Omental fat pad (tissue), 4 donors: ENCODE results near the gene GALNTL6. TPM values are rescaled to one million over a fixed set of nuclear protein-coding genes. Genes with fewer than 3 reads are reported as not detected.

Experiments used
- ATAC-seq: fragments of 150-250 bp; one replicate; pipeline ENCODE4 v1.9.1; 2016; ENCODE audit warnings: mild to moderate bottlenecking, moderate library complexity; ENCODE audit not compliant: low FRiP score
- DNase-seq: peaks from one replicate; pipeline ENCODE4 v3.0.0-alpha.2; 2019; ENCODE audit warnings: low spot score
- total RNA-seq, 4 donors: library from RNA; depleted of rRNA; stranded (reverse); fragments of >200 nt; gene quantifications; one replicate each; pipeline ENCODE4 v1.1.0, GENCODE V29; 2016
- TF ChIP-seq, protein P1 (sequence below), 3 donors: fragments of 450-650 bp; IDR thresholded peaks; one replicate each; pipeline ENCODE4 v1.5.1; 2016 to 2017; ENCODE audit warnings: antibody characterized with exemption in 3 of 3, mild to moderate bottlenecking in 3 of 3, moderate library complexity in 2 of 3

The GALNTL6 gene
- total RNA-seq, 4 donors from 2014 or later = not detected

DNA sequence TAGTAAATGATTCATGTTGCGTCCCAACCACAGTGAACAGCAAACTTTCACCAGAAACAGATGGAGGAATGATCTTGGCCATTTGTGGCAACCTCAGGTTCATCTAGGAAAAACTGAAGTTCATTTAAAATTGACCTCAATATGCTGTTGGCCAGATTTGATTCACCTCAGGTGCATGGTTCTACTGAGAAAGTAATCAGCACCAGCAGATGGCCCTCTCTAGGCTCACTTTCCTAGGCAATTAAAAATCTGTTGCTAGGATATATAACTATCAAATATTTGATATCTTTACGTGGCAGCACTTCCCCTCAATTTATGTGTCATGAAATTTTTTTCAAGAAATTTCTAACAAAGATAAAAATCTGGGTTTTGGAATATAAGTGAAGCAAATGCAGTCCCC lies 344.7 kb downstream of the GALNTL6 start:
- TF ChIP-seq, protein P1, sequence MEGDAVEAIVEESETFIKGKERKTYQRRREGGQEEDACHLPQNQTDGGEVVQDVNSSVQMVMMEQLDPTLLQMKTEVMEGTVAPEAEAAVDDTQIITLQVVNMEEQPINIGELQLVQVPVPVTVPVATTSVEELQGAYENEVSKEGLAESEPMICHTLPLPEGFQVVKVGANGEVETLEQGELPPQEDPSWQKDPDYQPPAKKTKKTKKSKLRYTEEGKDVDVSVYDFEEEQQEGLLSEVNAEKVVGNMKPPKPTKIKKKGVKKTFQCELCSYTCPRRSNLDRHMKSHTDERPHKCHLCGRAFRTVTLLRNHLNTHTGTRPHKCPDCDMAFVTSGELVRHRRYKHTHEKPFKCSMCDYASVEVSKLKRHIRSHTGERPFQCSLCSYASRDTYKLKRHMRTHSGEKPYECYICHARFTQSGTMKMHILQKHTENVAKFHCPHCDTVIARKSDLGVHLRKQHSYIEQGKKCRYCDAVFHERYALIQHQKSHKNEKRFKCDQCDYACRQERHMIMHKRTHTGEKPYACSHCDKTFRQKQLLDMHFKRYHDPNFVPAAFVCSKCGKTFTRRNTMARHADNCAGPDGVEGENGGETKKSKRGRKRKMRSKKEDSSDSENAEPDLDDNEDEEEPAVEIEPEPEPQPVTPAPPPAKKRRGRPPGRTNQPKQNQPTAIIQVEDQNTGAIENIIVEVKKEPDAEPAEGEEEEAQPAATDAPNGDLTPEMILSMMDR (IDR thresholded peaks at IDR 0.05) = no peak
- DNase-seq (no peak), ATAC-seq (no peak)

DNA sequence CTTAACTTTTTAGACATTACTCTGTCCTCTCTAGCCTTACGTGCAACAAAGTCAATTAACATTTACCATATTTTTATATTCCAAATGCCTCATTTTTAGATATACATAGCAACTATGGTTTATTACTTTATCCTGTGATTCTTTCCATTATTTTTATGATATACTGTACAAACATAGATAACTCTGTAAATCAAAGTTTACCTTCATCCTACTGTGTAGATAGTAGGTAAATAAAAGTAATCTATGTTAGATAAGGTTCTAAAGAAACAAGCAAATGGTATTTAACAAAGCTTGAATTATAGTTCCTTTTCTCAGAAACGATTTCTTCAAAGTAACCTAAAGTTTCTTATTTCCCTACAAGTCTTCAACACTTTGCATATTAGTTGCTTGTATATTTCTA lies 350.0 kb downstream of the GALNTL6 start:
- TF ChIP-seq, protein P1 (IDR thresholded peaks at IDR 0.05) = no peak
- ATAC-seq (no peak), DNase-seq (no peak)

DNA sequence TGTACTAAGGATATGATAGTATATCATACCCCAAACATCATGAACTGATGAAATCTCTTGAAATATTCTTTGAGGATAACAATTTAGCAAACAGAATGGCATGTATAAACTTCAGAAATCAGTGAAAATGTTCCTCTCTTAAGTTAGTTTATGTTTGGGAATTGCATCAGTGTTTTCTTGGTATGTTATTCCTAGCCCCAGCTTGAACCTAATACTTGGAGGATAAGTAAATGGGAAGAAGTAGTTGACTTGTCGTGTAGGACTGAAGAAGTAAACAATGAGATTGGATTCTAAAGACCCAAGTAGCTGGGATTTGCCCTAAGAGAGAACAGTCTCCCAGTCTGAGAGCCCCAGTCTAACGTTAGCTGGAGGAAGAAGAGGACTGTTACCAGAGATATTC lies 355.7 kb downstream of the GALNTL6 start:
- no peak for ATAC-seq
- no peak for DNase-seq
- TF ChIP-seq, protein P1 (IDR thresholded peaks at IDR 0.05) = no peak

DNA sequence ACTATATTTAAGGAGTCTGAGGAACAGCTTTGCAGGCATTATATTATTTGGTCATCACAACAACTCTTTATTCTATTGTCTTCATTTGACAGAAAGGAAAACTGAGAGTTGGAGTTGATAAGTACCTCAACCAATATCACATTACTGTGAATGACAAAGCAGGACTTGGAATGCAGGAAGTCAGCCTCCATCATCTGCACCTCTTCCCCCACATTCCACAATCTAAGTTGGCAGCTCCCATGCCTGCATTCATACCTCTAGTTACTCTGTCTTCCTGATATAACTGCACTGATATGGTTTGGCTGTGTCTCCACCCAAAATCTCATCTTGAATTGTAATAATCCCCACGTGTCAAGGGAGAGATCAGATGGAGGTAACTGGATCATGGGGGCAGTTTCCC lies 356.7 kb downstream of the GALNTL6 start:
- no peak for DNase-seq
- ATAC-seq = no peak
- TF ChIP-seq, protein P1 (IDR thresholded peaks at IDR 0.05) = no peak

DNA sequence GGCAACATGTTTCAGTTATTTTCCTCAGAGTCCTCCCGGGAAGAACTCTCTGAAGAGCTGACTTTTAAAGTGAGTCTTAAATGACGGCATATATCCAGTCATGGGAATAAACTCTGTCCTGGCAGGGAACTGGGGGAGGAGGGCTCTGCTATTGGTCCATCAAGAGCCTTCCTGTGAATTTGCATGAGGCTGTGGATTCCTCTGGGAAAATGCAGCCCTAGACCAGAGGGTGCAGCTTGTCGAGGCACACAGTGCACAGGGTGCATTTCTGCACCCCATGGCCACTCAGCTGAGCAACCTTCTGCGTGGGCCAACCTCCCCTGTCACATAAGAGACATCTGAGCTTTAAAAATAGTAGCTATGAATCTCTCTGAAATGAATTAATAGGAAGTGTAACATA lies 360.0 kb downstream of the GALNTL6 start:
- ATAC-seq (no peak), DNase-seq (no peak)
- TF ChIP-seq, protein P1 (IDR thresholded peaks at IDR 0.05) = no peak

DNA sequence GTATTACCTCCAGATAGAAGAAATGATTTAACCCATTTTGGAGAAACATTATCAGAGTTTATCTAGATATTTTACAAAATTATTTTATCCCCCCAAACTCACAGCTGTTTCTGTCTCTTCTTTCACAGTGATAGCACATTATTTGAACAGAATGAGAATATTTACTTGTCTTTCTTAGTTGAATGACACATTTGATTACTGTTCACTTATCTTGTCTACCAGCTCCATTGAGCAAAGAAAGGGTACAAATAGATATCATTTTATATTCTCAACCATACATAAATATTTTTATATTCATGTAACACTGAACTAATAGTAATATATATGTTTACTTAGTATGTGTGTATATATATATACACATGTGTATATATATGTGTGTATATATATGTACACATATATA lies 364.2 kb downstream of the GALNTL6 start:
- DNase-seq (no peak), ATAC-seq (no peak)
- TF ChIP-seq, protein P1 (IDR thresholded peaks at IDR 0.05) = no peak

DNA sequence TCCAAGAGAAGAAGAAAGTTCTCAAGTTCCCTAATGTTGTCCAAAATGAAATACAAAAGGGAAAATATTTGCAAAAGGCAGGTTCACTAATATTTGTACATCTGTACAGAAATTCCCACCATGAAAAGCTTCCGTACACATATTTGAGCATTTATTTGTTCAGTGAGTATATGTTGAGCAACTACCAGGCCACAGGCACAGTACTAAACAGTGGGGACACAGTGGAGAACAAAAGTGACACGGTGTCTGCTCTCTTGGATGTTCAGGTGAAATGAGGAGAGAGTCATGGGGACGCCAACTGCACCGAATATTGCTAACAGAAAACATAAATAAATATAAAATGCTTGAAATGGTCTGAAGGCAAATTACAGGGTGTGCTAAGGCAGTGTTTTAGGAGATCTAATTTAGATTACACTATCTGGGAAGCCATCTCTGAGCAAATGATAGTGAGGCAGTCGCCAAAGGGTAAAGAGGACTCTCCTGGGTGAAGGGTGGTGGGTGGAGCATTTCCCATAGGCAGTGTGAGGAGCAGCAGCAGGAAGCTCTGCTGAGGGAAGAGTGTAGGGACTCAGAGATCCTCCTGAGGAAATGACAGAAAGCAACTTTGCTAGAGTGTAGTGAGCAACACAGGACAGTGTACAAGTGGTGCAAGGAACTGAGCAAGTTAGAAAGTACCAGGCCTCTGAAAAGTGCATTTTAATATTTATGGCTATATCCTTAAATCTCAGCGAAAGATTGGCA lies 375.2 kb downstream of the GALNTL6 start:
- ATAC-seq (no peak), DNase-seq (no peak)
- TF ChIP-seq, protein P1 (IDR thresholded peaks at IDR 0.05) = no peak
